ENCODE data around the gene NAA15.
"Not testable (repeated sequence)": the region's sequence is repeated elsewhere in the genome, so short reads cannot be mapped to it uniquely, and the experiment has no call there.

The NAA15 gene

GRCh38 chr4:139368998-139369397 is 67.7 kb downstream of the NAA15 start:
- DNase-seq: peak; percentile 67

GRCh38 chr4:139374251-139374650 is 72.9 kb downstream of the NAA15 start:
- DNase-seq: no peak

GRCh38 chr4:139386421-139386820 is 85.1 kb downstream of the NAA15 start:
- no peak for DNase-seq

DNA sequence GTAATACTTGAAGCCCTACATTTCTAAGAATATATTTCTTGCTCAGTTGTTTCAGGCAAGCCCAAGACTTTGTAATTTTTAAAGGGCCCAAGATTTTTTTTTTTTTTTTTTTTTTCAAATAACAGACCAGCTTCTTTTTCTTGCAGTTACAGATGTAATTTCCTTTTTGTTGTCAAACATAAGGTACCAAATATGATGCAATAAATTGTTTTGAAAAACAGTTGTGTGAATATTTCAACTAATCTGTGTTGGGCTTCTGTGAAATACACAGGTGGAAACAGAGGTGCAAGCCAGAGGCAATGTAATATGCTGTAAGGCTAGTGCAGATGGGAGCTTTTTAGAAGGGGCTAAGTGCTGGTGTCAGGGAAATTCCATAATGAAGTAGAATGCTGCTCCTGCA is 87.8 kb downstream of the NAA15 start:
- no peak for DNase-seq

GRCh38 chr4:139389991-139390390 is 88.7 kb downstream of the NAA15 start:
- no peak for DNase-seq

GRCh38 chr4:139391731-139392130 is 90.4 kb downstream of the NAA15 start:
- no peak for DNase-seq

GRCh38 chr4:139392797-139393196 is 91.5 kb downstream of the NAA15 start:
- no peak for DNase-seq

GRCh38 chr4:139401368-139401767 is 100.1 kb downstream of the NAA15 start:
- no peak for DNase-seq

DNA sequence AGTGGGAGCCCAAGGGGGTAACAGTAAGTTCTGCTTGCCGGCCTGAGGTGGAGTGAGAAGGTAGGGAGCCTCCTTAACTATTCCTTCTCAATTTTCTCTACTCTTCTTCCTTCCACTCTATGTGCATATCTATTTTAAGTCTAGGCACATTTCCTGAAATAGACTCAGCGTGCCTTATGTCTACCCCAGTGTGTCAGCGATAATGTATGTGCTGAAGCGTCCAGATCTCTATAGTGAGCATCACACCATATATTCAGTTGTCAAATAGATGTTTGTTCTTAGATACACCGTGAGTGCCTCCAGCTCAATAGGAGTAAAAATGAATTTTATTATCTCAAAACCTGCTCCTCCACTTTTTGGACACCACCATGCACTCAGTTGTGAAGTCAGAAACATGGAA is 101.1 kb downstream of the NAA15 start:
- DNase-seq: no peak

GRCh38 chr4:139403462-139403861 is 102.2 kb downstream of the NAA15 start:
- no peak for DNase-seq

- no peak for DNase-seq
Observed at GRCh38 chr4:139410312-139410711, 109.0 kb downstream of the NAA15 start.

GRCh38 chr4:139414671-139415210 is 113.4 kb downstream of the NAA15 start:
- DNase-seq: not testable (repeated sequence)

DNA sequence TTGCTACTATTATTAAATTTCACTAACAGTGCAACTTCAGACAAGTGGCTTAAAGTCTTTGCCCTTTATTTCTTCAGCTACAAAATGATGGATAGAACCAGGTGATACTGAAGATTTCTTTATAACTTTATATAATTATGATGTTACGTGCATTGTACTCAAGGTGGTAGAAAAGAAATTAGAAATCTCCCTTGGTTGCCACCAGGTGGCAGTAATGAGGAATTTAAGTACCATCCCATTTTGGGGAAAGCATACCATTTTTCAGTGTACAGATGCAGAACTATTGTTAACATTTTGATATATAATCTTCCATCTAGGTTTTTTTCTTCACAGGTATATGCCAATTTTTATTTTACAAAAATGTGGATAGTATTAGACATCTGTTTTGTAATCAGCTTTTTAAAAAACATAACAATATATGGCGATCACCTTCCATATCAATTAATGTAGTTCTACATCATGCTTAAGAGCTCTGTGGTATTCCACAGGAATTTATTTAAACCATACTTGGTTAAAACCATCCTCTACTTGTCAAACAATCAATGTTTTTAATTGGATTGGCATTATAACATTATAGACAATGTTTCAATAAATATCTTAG is 114.9 kb downstream of the NAA15 start:
- no peak for DNase-seq

- DNase-seq: no peak
Observed at GRCh38 chr4:139419388-139419914, 118.1 kb downstream of the NAA15 start.

GRCh38 chr4:139420652-139421051 is 119.3 kb downstream of the NAA15 start:
- no peak for DNase-seq

- DNase-seq: no peak
Observed at GRCh38 chr4:139436122-139436521, 134.8 kb downstream of the NAA15 start.

- DNase-seq: no peak
Observed at GRCh38 chr4:139438141-139438540, 136.8 kb downstream of the NAA15 start.

DNA sequence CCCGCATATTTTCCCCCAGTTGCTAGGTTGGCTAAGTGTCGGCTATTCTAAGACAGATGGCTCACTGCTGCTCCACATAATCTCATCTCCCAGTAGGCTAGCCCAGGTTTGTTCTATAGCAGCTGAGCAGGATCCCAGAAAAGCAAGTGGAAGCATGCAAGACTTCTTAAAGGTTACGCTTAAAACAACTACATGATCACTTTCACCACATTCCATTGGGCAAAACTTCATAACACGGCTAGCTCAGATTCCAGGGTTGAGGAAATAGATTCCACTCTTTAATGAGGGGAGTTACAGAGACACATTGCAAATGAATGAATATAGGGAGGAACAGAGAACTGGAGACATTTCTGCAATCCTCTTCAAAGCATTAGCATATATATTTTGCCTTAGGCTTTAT is 139.7 kb downstream of the NAA15 start:
- no peak for DNase-seq

- DNase-seq: no peak
Observed at GRCh38 chr4:139443661-139444060, 142.4 kb downstream of the NAA15 start.

- not testable (repeated sequence) for DNase-seq
Observed at GRCh38 chr4:139444881-139445280, 143.6 kb downstream of the NAA15 start.

DNA sequence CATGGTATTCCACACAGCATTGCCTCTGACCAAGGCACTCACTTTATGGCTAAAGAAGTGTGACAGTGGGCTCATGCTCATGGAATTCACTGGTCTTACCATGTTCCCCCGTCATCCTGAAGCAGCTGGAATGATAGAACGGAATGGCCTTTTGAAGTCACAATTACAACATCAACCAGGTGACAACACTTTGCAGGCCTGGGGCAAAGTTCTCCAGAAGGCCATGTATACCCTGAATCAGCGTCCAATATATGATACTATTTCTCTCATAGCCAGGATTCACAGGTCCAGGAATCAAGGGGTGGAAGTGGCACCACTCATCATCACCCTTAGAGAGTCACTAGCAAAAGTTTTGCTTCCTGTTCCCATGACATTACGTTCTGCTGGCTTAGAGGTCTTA is 145.8 kb downstream of the NAA15 start:
- not testable (repeated sequence) for DNase-seq

- no peak for DNase-seq
Observed at GRCh38 chr4:139450586-139450985, 149.3 kb downstream of the NAA15 start.

- DNase-seq: no peak
Observed at GRCh38 chr4:139451997-139452396, 150.7 kb downstream of the NAA15 start.

GRCh38 chr4:139453041-139453370 is 151.7 kb downstream of the NAA15 start:
- no peak for DNase-seq
